Epidermal melanocyte (primary cell): ENCODE results near the gene SH3RF2.
"Not testable (repeated sequence)": the region's sequence is repeated elsewhere in the genome, so short reads cannot be mapped to it uniquely, and the experiment has no call there.

Source experiments
- DNase-seq: peaks from one replicate; pipeline ENCODE4 v3.0.0; 2011; ENCODE audit warnings: low spot score; ENCODE audit not compliant: insufficient read length

The SH3RF2 gene

GRCh38 chr5:145978708-145979107 is 42.3 kb downstream of the SH3RF2 start:
- no peak for DNase-seq

DNA sequence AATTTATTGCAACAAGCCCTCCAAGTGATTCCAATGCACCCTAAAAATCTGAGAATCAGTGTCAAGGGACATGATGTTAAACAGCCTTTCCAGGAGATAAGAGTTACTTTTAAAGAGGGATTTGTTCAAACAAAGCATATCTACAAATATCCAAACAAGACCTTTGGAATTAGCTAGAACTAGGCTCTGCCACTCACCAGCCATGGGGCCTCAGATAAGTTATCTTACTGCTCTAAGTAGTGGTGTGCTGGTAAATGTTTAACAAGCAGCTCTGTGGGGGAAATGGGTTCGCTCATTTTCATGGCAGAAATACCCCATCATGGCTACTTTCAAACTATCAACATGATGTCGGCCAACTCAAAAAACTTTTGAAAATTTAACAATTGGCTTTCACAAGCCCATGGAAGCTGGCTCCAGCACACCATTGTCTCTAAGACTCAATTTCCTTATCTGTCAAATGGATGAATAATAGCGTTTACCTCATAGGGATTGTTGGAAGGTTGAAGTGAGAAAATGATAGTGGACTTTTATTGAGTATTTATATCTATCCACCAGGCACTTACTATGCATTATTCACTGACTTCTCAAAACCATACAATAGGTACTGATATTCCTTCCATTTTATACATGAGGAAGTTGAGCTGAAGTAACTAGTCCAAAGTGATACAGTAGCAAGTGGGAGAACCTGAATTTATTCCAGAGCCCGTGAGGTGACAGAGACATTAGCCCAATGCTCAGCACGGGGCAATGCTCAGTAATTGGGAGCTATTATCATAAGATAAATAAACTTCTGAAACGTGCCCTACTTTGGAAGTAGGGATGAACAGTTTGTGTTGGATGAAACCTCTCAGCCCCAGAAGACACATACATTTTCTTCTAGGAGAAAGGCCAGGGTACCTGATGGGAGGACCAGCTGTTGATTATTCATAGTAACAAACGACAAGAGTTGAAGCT is 43.2 kb downstream of the SH3RF2 start:
- DNase-seq, result no peak

DNA sequence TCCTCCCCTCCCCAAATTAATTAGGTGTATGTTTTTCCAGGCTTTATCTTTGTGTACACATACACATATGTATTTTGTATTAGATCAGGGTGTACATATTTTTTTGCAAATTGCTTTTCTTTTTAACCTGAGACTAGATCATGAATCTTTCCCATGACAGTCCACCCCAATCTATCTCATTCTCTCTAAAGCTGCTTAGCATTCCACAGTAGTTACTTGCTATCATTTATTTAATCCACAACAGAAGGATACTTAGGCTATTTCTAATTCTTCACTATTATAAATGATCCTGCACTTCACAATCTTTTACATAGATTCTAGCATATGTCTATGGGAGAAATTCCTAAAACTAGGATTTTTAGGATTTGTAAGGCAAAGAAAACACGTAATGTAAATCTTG is 43.9 kb downstream of the SH3RF2 start:
- no peak for DNase-seq

DNA sequence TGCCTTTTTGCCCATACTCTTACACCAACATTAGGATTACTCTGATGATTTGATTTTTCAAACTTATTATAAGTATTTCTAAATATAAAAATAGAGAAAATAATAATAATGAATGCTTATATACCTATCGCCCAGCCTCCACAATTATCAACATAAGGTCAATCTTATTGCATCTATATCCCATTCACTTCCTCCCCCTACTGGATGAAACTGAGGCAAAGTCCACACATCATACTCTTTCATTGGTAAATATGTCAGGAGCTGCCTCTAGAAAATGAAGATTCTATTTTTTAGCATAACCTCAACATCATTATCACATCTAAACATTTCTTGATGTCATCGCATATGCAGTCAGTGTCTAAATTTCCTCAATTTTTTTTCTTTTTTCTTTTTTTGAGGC is 44.3 kb downstream of the SH3RF2 start:
- DNase-seq, result no peak

- no peak for DNase-seq
Observed at GRCh38 chr5:145981589-145982571, 45.5 kb downstream of the SH3RF2 start.

DNA sequence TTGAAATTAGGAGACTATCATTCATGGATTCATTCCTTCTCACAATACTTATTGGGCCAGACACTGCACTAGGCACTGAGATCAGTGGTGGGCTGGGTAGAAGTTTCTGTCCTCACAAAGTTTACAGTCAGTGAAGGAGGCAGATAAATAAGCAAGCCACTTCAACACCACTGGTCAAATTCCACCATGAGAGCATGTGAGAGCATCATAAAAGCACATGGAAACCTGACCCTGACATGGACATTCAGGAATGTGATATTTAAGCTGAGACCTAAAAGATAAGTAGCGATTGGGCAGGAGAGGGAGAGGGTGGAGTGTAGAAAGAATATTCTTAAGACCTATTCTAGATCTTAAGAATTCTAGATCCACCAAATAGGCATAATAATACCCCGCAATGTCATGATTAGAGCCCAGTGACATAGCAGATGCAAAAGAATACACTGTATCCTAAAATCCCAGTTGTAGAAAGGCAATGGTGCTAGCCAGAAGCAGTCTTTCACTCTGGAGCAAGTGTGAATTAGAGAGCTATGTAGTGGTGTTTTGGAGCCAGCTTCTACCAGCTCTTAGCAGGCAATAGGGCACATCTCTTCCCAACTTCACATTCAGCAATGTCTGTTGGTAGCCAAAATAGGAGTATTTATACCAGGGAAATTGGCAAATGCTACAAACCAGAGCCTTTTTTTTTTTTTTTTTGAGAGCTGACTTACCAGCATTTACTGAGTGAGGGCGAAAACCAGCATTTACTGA is 46.4 kb downstream of the SH3RF2 start:
- DNase-seq, result no peak

DNA sequence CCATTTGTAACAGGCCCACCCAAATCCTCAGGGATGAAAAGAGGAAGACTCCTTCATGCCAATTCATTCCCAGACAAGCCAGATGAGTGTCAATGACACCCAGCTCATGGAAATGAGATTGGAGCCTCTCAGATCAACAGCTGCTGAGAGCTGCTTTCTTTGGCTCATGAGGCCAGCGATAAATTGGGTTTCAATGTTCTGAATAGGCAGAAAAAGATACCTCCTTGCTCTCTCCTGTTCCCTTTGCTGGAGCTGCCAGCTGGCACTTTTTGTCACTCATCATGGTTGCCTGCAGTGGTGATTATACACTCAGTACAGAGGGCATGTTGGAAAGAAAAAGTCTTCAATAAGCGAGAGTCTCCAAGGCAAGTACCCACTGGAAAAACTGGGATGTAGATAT is 47.1 kb downstream of the SH3RF2 start:
- no peak for DNase-seq

GRCh38 chr5:145984072-145984471 is 47.7 kb downstream of the SH3RF2 start:
- no peak for DNase-seq

DNA sequence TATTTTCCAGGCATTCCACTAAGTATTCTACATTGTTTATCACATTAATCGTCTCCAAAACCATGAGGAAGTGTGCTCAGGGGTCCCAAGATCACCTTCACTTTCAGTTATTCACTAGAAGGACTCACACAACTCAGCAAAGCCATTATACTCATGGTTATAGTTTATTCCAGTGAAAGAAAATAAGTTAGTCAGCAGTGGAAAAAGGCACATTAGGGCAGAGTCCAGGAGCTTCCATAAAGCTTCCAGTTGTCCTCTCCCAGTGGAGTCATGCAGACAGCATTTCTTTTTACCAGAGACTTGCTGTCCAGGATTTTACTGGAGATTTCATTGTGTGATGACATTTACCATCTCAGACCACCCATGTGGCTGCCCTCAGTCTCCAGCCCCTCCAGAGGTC is 51.5 kb downstream of the SH3RF2 start:
- no peak for DNase-seq

DNA sequence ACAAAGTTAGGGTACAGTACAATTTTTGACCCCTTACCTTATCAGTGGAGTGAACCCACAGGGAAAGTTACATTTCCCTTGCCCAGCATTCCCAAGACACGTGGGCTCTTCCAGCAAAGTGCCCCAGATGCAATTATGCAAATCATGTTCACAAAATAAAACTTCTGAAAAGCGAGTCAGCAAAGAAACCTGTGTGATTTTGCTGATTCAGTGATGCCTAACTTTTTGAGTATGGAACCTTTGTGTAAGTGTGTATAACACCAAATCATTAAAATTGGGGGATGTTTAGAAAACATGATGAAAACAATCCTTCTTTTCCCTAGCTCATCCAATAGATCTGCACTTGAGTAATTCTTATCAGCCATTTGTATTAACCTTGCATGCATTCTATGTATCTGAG is 52.6 kb downstream of the SH3RF2 start:
- DNase-seq, result no peak

GRCh38 chr5:145989428-145989827 is 53.0 kb downstream of the SH3RF2 start:
- DNase-seq, result no peak

GRCh38 chr5:145990170-145990569 is 53.8 kb downstream of the SH3RF2 start:
- DNase-seq, result no peak

DNA sequence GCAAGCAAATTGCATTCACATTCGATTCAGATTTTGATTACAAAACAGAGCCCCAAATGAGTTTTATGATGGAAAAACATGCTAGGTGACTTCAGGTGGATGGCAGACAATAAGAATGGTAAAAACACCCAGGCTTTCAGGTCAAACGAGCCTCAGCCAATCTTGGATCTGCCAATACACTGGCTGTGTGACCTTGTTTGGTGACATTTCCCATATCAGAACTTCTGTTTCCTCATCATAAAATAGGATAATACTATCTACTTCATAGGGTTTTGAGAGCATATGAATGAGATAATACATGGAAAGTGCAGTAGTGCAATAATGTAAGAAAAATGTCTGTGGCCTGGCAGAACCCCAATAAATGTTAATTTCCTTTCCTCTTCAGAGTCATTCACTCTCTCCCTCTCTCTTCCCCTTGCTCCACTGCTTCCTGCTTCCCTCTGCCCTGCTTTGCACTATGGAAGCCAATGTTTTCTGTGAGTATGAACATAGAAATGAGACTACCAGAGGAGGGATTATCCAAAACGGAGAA is 54.7 kb downstream of the SH3RF2 start:
- DNase-seq, result no peak

GRCh38 chr5:145993538-145993937 is 57.2 kb downstream of the SH3RF2 start:
- not testable (repeated sequence) for DNase-seq

- no peak for DNase-seq
Observed at GRCh38 chr5:145996135-145996534, 59.8 kb downstream of the SH3RF2 start.

DNA sequence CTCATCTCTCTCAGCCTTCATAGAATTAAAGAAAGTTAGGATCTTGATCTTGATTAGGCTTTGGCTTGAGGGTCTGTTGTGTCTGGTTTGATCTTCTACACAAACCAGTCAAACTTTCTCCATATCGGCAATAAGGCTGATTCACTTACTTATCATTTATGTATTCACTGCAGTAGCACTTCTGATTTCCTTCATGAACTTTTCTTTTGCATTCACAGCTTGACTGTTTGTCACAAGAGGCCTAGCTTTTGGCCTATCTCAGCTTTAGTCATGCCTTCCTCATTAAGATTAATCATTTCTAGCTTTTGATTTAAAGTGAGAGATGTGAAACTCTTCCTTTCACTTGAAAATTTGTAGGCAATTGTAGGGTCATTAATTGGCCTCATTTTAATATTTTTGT is 62.8 kb downstream of the SH3RF2 start:
- DNase-seq, result no peak

DNA sequence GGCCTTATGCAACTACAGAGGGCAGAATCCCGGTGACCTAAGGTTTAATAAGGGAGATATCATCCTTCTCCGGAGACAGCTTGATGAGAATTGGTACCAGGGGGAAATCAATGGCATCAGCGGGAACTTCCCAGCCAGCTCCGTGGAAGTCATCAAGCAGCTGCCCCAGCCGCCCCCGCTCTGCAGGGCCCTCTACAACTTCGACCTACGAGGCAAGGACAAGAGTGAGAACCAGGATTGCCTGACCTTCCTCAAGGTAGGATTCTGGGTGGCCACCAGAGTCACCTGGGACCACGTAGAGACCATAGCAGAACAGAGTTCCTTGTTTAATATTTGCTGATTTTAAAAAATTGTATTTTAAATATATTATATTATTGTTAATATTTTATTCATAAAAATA is 63.7 kb downstream of the SH3RF2 start:
- DNase-seq, result no peak

DNA sequence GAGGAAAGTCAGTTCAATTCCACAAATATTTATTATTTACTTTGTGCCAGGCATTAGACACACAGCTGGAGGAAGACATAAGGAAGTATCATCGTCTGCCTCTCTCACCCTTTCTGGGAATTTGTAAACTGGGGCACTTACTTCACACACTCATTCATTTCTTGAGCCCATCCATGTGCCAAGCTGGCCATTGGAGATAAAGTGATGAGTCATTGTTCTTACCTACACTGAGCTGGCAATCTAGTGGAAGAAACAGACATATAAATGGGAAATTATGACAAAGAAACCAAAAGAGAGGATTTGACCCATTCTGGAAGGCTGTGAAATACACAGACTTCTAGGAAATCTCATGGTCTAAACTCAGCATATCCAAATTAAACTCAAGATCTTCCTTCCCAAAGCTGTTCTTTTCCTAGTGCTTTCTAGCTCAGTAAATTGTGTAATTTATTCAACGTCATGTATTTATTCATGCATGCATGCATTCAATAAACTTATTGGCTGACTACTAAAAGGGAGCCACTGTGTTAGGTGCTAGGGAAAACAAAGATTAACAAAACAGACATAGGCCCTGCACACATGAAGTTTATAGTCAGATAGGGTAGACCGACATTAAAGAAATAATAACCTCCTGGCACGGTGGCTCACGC is 65.3 kb downstream of the SH3RF2 start:
- DNase-seq, result no peak

GRCh38 chr5:146002491-146002890 is 66.1 kb downstream of the SH3RF2 start:
- DNase-seq, result no peak

DNA sequence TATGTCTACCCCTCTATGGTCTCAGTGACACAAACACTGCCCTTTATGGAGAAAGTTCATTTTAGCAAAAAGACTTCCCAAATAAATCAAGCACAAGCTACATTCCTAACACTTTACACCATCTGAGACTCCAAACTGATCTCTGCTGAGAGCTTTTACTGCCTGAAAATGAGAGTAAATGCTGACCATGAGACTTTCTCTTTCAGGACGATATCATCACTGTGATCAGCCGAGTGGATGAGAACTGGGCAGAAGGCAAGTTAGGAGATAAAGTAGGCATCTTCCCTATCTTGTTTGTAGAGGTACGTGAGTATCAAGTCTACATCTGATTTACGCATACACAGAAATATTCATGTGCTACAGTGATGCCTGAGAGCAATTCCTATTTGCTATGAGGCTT is 67.5 kb downstream of the SH3RF2 start:
- no peak for DNase-seq

DNA sequence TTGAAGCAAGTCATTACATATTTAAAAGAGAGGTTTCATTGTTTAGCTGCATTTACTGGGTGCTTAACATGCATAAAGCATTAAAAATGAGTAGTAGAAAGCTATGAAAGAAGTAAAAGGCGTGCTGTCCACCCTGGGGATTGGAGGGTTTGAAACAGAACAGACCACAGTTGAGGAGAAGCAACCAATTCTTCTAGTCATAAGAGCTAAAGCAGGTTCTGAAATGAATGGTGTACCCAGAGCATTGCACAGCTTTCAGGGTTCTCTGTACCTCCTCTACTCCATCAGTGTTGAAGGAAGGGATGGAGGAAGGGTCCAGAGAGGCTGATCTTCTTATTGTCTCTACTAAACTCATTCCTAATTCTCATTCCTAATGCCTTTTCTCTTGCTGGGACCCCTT is 68.9 kb downstream of the SH3RF2 start:
- no peak for DNase-seq
